MM.1S (cell line): ENCODE measurements around the gene HOXB3.

Experiments
- DNase-seq: peaks from one replicate; pipeline ENCODE4 v3.0.0-alpha.2; 2015
- H2AFZ ChIP-seq: fragments of 300-600 bp; sonication (generic); 2 replicates; pipeline ENCODE4 v1.6.0; 2016; ENCODE audit warnings: antibody characterized with exemption, low read length
- H3F3A ChIP-seq: fragments of 300-600 bp; sonication (generic); 2 replicates; pipeline ENCODE4 v1.6.1; 2016; ENCODE audit warnings: mild to moderate bottlenecking, antibody characterized with exemption, low read length, moderate library complexity, mixed read lengths; ENCODE audit not compliant: insufficient read depth
- H3K27ac ChIP-seq: fragments of 300-600 bp; sonication (generic); 2 replicates; pipeline ENCODE4 v1.5.1; 2016; ENCODE audit warnings: mild to moderate bottlenecking, low read length
- H3K27me3 ChIP-seq: fragments of 300-600 bp; sonication (generic); replicated peaks from 2 replicates; pipeline ENCODE4 v1.6.0; 2016; ENCODE audit warnings: low read length; ENCODE audit not compliant: insufficient read depth
- H3K36me3 ChIP-seq: fragments of 300-600 bp; sonication (generic); replicated peaks from 2 replicates; pipeline ENCODE4 v1.6.1; 2016; ENCODE audit warnings: mild to moderate bottlenecking, low read length, mixed read lengths; ENCODE audit not compliant: insufficient read depth
- H3K4me1 ChIP-seq: fragments of 300-600 bp; sonication (generic); 2 replicates; pipeline ENCODE4 v1.6.1; 2016; ENCODE audit warnings: low read length, mixed read lengths
- H3K4me2 ChIP-seq: fragments of 300-600 bp; sonication (generic); 2 replicates; pipeline ENCODE4 v1.6.0; 2016; ENCODE audit warnings: low read depth, low read length
- H3K4me3 ChIP-seq: fragments of 300-600 bp; sonication (generic); 2 replicates; pipeline ENCODE4 v1.5.1; 2016; ENCODE audit warnings: low read length, mixed read lengths
- H3K79me2 ChIP-seq: fragments of 300-600 bp; sonication (generic); 2 replicates; pipeline ENCODE4 v1.6.1; 2016; ENCODE audit warnings: mixed run types, low read length, mixed read lengths
- H3K9ac ChIP-seq: fragments of 300-600 bp; sonication (generic); 2 replicates; pipeline ENCODE4 v1.6.1; 2016; ENCODE audit warnings: low read length, mixed read lengths
- H3K9me2 ChIP-seq: fragments of 300-600 bp; sonication (generic); replicated peaks from 2 replicates; pipeline ENCODE4 v1.6.1; 2016; ENCODE audit warnings: mild to moderate bottlenecking, low read length, mixed read lengths; ENCODE audit not compliant: insufficient read depth
- H3K9me3 ChIP-seq: fragments of 300-600 bp; sonication (generic); replicated peaks from 2 replicates; pipeline ENCODE4 v1.6.1; 2016; ENCODE audit warnings: mild to moderate bottlenecking, low read length, mixed read lengths; ENCODE audit not compliant: insufficient read depth
- H4K20me1 ChIP-seq: fragments of 300-600 bp; sonication (generic); 2 replicates; pipeline ENCODE4 v1.6.1; 2016; ENCODE audit warnings: mild to moderate bottlenecking, low read length, moderate library complexity, mixed read lengths; ENCODE audit not compliant: insufficient read depth
- CTCF ChIP-seq: fragments of 300-600 bp; sonication (generic); IDR thresholded peaks from 2 replicates; pipeline ENCODE4 v1.5.1; 2016; ENCODE audit warnings: antibody characterized with exemption, low read length, mixed read lengths
- EZH2 ChIP-seq: fragments of 300-600 bp; sonication (generic); optimal IDR thresholded peaks from 2 replicates; pipeline ENCODE3; 2017; ENCODE audit warnings: low read depth, mild to moderate bottlenecking, antibody characterized with exemption, low read length, mixed read lengths
- EZH2phosphoT487 ChIP-seq: fragments of 300-600 bp; sonication (generic); IDR thresholded peaks from 2 replicates; pipeline ENCODE4 v1.6.1; 2018; ENCODE audit warnings: antibody characterized with exemption, low read length

HOXB3 gene

GRCh38 chr17:48601539-48602425 lies 11.7 kb upstream of the HOXB3 start:
- H3K4me2 ChIP-seq: peak overlapping the region; percentile 78
- no peak overlapping the region for H2AFZ ChIP-seq
- H4K20me1 ChIP-seq: no peaks in the 10 kb centered on the region
- no peak overlapping the region for H3K27ac ChIP-seq
- H3K4me1 ChIP-seq: no peaks in the 10 kb centered on the region
- no peaks in the 10 kb centered on the region for H3K9me2 ChIP-seq
- TF ChIP-seq CTCF (no peak), EZH2phosphoT487 (no peak), EZH2 (peak; percentile 76)
- H3K9me3 ChIP-seq: no peaks in the 10 kb centered on the region
- peak overlapping the region; percentile 27; the same call in 1 of the 2 replicates for H3K4me3 ChIP-seq
- H3K9ac ChIP-seq: no peak overlapping the region
- no peak for DNase-seq
- no peaks in the 10 kb centered on the region for H3K36me3 ChIP-seq
- no peaks in the 10 kb centered on the region for H3F3A ChIP-seq
- no peaks in the 10 kb centered on the region for H3K79me2 ChIP-seq
- H3K27me3 ChIP-seq: peaks cover 85% of the 10 kb centered on the region

DNA sequence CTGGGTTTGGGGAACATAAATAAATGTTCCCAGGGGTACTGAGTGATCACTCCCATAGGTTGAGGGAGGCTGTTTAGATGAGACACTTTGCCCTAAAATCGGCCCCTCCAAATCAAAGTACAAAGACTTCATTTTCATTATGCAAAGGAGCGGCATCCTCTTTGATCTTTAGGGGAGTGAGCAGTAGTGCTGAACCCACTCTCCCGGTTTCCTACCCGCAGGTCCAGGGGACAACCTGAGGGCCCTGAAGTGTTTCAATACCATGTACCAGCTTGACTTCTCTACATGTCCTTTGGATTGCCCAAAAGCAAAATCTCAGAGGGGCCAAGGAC lies 11.1 kb upstream of the HOXB3 start:
- Histone ChIP-seq H3K4me3 (no peak overlapping the region), H3K9ac (no peak overlapping the region), H3K4me2 (no peak overlapping the region), H3K79me2 (no peaks in the 10 kb centered on the region), H3K9me3 (no peaks in the 10 kb centered on the region), H3K4me1 (no peaks in the 10 kb centered on the region), H3K27ac (no peak overlapping the region), H3K27me3 (peaks cover 91% of the 10 kb centered on the region), H3F3A (no peaks in the 10 kb centered on the region), H3K36me3 (no peaks in the 10 kb centered on the region), H3K9me2 (no peaks in the 10 kb centered on the region), H2AFZ (no peak overlapping the region), H4K20me1 (no peaks in the 10 kb centered on the region)
- TF ChIP-seq CTCF: no peak
- no peak for TF ChIP-seq EZH2
- no peak for TF ChIP-seq EZH2phosphoT487
- DNase-seq: no peak

- Histone ChIP-seq H3K36me3 (no peaks in the 10 kb centered on the region), H4K20me1 (no peaks in the 10 kb centered on the region), H3F3A (no peaks in the 10 kb centered on the region), H3K79me2 (no peaks in the 10 kb centered on the region), H3K9me2 (no peaks in the 10 kb centered on the region), H2AFZ (no peak overlapping the region), H3K27ac (no peak overlapping the region), H3K4me1 (no peaks in the 10 kb centered on the region), H3K9me3 (no peaks in the 10 kb centered on the region), H3K9ac (no peak overlapping the region), H3K4me3 (no peak overlapping the region), H3K4me2 (no peak overlapping the region), H3K27me3 (peaks cover 96% of the 10 kb centered on the region)
- TF ChIP-seq EZH2phosphoT487 (no peak), EZH2 (no peak), CTCF (no peak)
- DNase-seq: no peak
Measured at GRCh38 chr17:48600244-48601098, 10.4 kb upstream of the HOXB3 start.
